Effector memory CD4-positive, alpha-beta T cell (primary cell): ENCODE results near the gene DNM1.

Experiments used
- DNase-seq, 3 donors: peaks; one replicate each; pipeline ENCODE4 v3.0.0-alpha.2; 2020
- H3K27ac ChIP-seq: 2 replicates; pipeline ENCODE4 v1.7.0; 2013; ENCODE audit warnings: mild to moderate bottlenecking, low read length, moderate library complexity; ENCODE audit not compliant: insufficient read depth, poor library complexity, severe bottlenecking
- H3K27me3 ChIP-seq: replicated peaks from 2 replicates; pipeline ENCODE4 v1.7.0; 2013; ENCODE audit warnings: mild to moderate bottlenecking, low read length; ENCODE audit not compliant: insufficient read depth, control insufficient read depth, poor library complexity, severe bottlenecking
- H3K36me3 ChIP-seq: 2 replicates; pipeline ENCODE4 v1.7.0; 2013; ENCODE audit warnings: mild to moderate bottlenecking, low read length, moderate library complexity; ENCODE audit not compliant: control insufficient read depth, insufficient read depth
- H3K4me1 ChIP-seq: 2 replicates; pipeline ENCODE4 v1.7.0; 2013; ENCODE audit warnings: low read length, mild to moderate bottlenecking; ENCODE audit not compliant: control insufficient read depth, insufficient read depth, poor library complexity, severe bottlenecking
- H3K4me3 ChIP-seq: 2 replicates; pipeline ENCODE4 v1.7.0; 2013; ENCODE audit warnings: low read length, low read depth, mild to moderate bottlenecking; ENCODE audit not compliant: insufficient read depth, poor library complexity, severe bottlenecking
- H3K9me3 ChIP-seq: 2 replicates; pipeline ENCODE4 v1.7.0; 2013; ENCODE audit warnings: mild to moderate bottlenecking, low read length, moderate library complexity; ENCODE audit not compliant: control insufficient read depth
- total RNA-seq, 3 donors: gene quantifications; one replicate each; lab custom pipeline; 2026; lab: John Stamatoyannopoulos, UW

Gene DNM1
- 0.52 to 1.2 (median 1.2) reads per million in 3 donors for total RNA-seq

DNA sequence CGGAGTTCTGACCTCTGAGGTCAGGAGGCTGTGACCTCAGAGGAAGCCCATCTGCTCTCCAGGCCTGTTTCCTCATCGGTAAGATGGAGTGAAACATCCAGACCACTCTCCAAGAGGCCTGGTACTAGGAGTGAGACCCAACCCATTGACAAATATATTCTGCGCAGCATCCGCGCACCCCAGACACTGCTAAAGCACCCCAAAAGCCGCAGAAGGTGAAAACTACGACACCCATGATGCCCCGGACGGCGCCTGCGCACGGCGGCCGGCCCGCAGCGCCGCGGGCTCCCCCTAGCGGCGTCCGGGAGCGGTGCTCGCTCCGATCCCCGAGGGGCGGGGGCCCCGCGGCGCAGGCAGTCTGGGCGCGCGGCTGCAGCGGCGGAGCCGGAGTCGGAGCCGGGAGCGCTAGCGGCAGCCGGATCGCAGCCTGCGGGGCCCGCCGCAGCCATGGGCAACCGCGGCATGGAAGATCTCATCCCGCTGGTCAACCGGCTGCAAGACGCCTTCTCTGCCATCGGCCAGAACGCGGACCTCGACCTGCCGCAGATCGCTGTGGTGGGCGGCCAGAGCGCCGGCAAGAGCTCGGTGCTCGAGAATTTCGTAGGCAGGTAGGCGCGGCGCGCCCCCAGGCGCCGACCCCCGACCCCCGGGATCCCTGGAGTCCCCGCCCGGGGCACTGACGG lies at the start of gene DNM1:
Gene DNM1 (plus strand): TSS at position 356 of the 683 bp plus-strand sequence. CDS start 92 bp downstream, at position 448.
- H3K36me3 ChIP-seq = no peaks in the 10 kb centered on the region
- H3K27ac ChIP-seq = no peak within 1 kb of the TSS
- H3K27me3 ChIP-seq = peaks cover 11% of the 10 kb centered on the region
- peak; percentile 56 to 65 (median 58) for DNase-seq
- peaks cover 12% of the 10 kb centered on the region for H3K4me1 ChIP-seq
- peak within 1 kb of the TSS; percentile 48 for H3K4me3 ChIP-seq
- H3K9me3 ChIP-seq = no peaks in the 10 kb centered on the region

DNA sequence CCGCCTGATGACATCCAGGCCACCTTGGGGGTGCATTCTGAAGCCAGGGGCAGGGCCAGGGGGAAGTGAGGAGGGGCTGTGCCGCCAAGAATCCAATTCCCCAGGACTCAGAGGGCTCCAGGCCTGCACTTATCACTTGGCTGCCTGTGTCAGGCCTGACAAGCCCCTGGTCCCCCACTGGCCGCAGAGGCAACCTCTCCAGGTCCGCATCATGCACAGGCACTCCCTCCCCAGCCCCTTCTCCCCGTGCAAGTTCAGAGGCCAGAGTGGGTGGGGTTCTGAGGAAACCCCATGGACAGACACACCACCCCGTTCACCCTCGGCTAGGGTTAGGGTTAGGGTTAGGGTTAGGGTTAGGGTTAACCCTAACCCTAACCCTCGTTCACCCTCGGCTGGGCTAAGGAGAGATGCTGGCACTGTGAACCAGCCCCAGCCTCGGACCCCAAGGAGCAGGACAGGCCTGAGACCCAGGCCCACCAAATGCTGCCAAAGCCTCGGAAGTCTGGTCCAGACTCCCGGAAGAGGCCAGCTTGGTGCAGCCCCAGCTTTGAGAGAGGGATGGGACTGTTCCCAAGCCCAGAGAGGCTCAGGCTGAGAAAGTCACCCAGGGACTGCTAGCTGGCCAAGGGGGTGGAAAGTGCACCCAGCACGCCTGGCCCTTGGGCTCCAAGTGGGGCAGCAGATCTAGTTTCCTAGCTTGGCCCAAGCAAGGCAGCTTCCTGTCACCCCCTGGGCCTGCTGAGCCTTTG lies 49.1 kb upstream of the DNM1 start:
- Histone ChIP-seq H3K9me3 (no peaks in the 10 kb centered on the region), H3K4me3 (no peak overlapping the region), H3K4me1 (peaks cover under 1% of the 10 kb centered on the region), H3K36me3 (no peaks in the 10 kb centered on the region), H3K27me3 (no peaks in the 10 kb centered on the region), H3K27ac (no peak overlapping the region)
- DNase-seq = no peak

DNA sequence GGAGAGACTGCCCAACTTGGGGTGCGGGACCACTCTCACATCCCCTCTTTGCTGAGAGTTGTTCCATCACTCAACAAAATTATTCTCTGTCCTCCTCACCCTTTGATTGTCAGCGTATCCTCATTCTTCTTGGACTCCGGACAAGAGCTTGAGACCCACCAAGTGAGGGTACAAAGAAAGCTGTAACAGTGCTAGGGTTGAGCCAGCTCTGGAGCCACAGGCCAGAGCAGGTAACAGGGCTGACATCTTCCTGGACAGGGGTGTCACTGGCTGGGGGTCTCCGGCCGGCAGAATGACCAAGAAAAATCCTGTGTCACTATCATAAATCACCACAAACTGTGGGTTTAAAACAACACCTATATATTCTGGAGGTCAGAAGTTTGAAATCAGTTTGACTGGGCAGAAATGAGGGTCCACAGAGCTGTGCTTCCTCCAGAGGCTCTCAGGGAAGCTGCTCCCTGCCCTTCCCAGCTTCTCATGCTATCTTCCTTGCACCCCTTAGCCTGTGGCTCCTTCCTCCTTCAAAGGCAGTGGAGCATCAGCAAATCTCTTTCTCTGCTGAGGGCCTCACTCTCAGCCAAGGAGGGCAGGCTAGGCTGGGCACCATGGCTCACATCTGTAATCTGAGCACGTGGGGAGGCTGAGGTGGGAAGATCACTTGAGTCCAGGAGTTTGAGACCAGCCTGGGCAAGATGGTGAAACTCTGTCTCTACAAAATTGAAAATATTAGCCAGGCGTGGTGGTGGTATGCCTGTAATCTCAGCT lies 47.3 kb upstream of the DNM1 start:
- Histone ChIP-seq H3K4me3 (no peak overlapping the region), H3K27me3 (no peaks in the 10 kb centered on the region), H3K36me3 (no peaks in the 10 kb centered on the region), H3K27ac (no peak overlapping the region), H3K4me1 (peaks cover 10% of the 10 kb centered on the region), H3K9me3 (no peaks in the 10 kb centered on the region)
- no peak for DNase-seq

- Histone ChIP-seq H3K27me3 (no peaks in the 10 kb centered on the region), H3K27ac (peak overlapping the region; percentile 74), H3K9me3 (no peaks in the 10 kb centered on the region), H3K36me3 (peaks cover 4% of the 10 kb centered on the region), H3K4me1 (peaks cover 14% of the 10 kb centered on the region), H3K4me3 (peak overlapping the region; percentile 91)
- DNase-seq = peak; percentile 52 to 61 (median 59)
Observed at GRCh38 chr9:128159522-128159783, 43.7 kb upstream of the DNM1 start.

GRCh38 chr9:128159784-128160602 lies 43.2 kb upstream of the DNM1 start, which contains the start of gene BBLN:
Gene BBLN, plus strand, starts transcription at chr9:128160265. Its CDS starts 143 bp downstream, at chr9:128160408.
- Histone ChIP-seq H3K9me3 (no peaks in the 10 kb centered on the region), H3K27me3 (no peaks in the 10 kb centered on the region), H3K36me3 (peaks cover 8% of the 10 kb centered on the region), H3K4me3 (peak within 1 kb of the TSS; percentile 91), H3K4me1 (peaks cover 14% of the 10 kb centered on the region), H3K27ac (peak within 1 kb of the TSS; percentile 74)
- DNase-seq = peak; percentile 86 to 89 (median 86)

GRCh38 chr9:128160603-128160987 lies 42.6 kb upstream of the DNM1 start:
- peaks cover 8% of the 10 kb centered on the region for H3K36me3 ChIP-seq
- H3K4me3 ChIP-seq = peak overlapping the region; percentile 91
- H3K4me1 ChIP-seq = peaks cover 14% of the 10 kb centered on the region
- no peaks in the 10 kb centered on the region for H3K9me3 ChIP-seq
- DNase-seq = no peak
- no peaks in the 10 kb centered on the region for H3K27me3 ChIP-seq
- H3K27ac ChIP-seq = peak overlapping the region; percentile 74

DNA sequence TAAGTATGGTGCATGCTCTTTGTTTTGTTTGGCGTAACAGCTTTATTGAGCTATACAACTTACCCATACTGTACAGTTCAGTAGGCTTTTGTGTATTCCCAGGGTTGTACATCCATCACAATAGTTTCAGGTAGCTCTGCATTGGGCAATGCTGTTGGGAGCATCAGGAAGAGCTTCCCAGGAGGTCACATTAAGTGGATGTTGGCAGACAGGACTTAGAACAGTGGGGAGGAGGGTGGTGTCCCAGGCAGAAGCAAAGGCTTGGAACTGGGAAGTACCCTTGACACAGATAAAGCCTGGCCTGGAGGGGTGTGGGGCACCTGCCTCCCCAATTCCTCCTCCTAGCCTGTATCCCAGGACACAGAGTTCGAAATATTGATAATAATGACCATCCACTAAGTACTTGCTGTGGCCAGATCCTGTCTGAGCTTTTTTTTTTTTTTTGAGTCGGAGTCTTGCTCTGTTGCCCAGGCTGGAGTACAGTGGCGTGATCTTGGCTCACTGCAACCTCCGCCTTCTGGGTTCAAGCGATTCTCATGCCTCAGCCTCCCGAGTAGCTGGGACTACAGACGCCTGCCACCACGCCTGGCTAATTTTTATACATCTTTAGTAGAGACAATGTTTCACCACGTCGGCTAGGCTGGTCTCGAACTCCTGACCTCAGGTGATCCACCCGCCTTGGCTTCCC lies 41.8 kb upstream of the DNM1 start:
- no peak overlapping the region for H3K27ac ChIP-seq
- H3K9me3 ChIP-seq = no peaks in the 10 kb centered on the region
- DNase-seq = no peak
- peaks cover 14% of the 10 kb centered on the region for H3K4me1 ChIP-seq
- H3K36me3 ChIP-seq = peaks cover 9% of the 10 kb centered on the region
- H3K27me3 ChIP-seq = no peaks in the 10 kb centered on the region
- no peak overlapping the region for H3K4me3 ChIP-seq

GRCh38 chr9:128162215-128163026 lies 40.8 kb upstream of the DNM1 start:
- H3K27ac ChIP-seq = no peak overlapping the region
- H3K4me1 ChIP-seq = peaks cover 14% of the 10 kb centered on the region
- no peaks in the 10 kb centered on the region for H3K27me3 ChIP-seq
- H3K9me3 ChIP-seq = no peaks in the 10 kb centered on the region
- DNase-seq = no peak
- H3K36me3 ChIP-seq = peaks cover 20% of the 10 kb centered on the region
- no peak overlapping the region for H3K4me3 ChIP-seq
